GM12878 (cell line): Measurements from ENCODE around the gene EXOC3L4. TPM values are rescaled to one million over a fixed set of nuclear protein-coding genes. Genes with fewer than 3 reads are reported as not detected.

Source experiments
- ATAC-seq: fragments of 200-7000 bp; cut with Tn5 transposase; 3 replicates; pipeline ENCODE4 v1.9.1; 2020; ENCODE audit warnings: mild to moderate bottlenecking, moderate library complexity
- BruUV-seq: library from RNA; stranded (reverse); fragments of 400-500 nt; replicated peaks from 2 replicates; lab custom pipeline; 2021; lab: Mats Ljungman, UMichigan
- CTCF ChIA-PET: fragments of 300-600 bp; sonication (Branson Sonifier 250); formaldehyde crosslinking; extraction: SDS; loops from one replicate; lab custom pipeline; 2021; ENCODE audit warnings: inconsistent platforms; lab: Yijun Ruan, JAX
- POLR2A ChIA-PET: fragments of 350-600 bp; formaldehyde crosslinking; extraction: SDS; loops from one replicate; lab custom pipeline; 2021; ENCODE audit warnings: inconsistent platforms; lab: Charles Lee
- RAD21 ChIA-PET: fragments of 300-600 bp; sonication (Branson Sonifier 250); formaldehyde crosslinking; loops from one replicate; lab custom pipeline; 2023; ENCODE audit warnings: antibody characterized with exemption; ENCODE audit not compliant: unreplicated experiment; lab: Charles Lee
- SMC1A ChIA-PET: fragments of 300-600 bp; sonication (Branson Sonifier 250); formaldehyde crosslinking; loops from one replicate; lab custom pipeline; 2023; ENCODE audit not compliant: unreplicated experiment, uncharacterized antibody; lab: Charles Lee
- DNase-seq: peaks from one replicate; pipeline ENCODE4 v3.0.0-alpha.2; 2011; ENCODE audit warnings: low read depth, low spot score
- FAIRE-seq: peaks from 3 replicates; lab custom pipeline; 2011; peaks lifted over from hg19 to GRCh38; lab: Jason Lieb, UNC
- H2AFZ ChIP-seq: 2 replicates; pipeline ENCODE4 v1.6.0; 2011; ENCODE audit warnings: low read depth, low read length, control low read depth; ENCODE audit not compliant: control insufficient read depth
- H3K27ac ChIP-seq: 2 replicates; pipeline ENCODE4 v1.5.1; 2011; ENCODE audit warnings: control low read depth; ENCODE audit not compliant: control insufficient read depth, insufficient read depth
- H3K27me3 ChIP-seq, 2 experiments: replicated peaks in 1 of 2; 2 replicates each; pipeline versions ENCODE4 v1.6.0 to v1.6.1; 2011; ENCODE audit warnings: low read length in 1 of 2; ENCODE audit not compliant: control insufficient read depth in 2 of 2, insufficient read depth in 2 of 2
- H3K36me3 ChIP-seq, 2 experiments: 2 replicates each; pipeline ENCODE4 v1.5.1; 2011; ENCODE audit warnings: low read length in 1 of 2; ENCODE audit not compliant: control insufficient read depth in 2 of 2, insufficient read depth in 2 of 2
- H3K4me1 ChIP-seq: 2 replicates; pipeline ENCODE4 v1.6.1; 2011; ENCODE audit warnings: mild to moderate bottlenecking, low read length, moderate library complexity, mixed read lengths; ENCODE audit not compliant: control insufficient read depth, insufficient read depth
- H3K4me2 ChIP-seq: 2 replicates; pipeline ENCODE4 v1.6.0; 2011; ENCODE audit warnings: control low read depth; ENCODE audit not compliant: control insufficient read depth, insufficient read depth
- H3K4me3 ChIP-seq: fragments of 200-600 bp; sonication (generic); 2 replicates; pipeline ENCODE4 v1.5.1; 2016
- H3K79me2 ChIP-seq: 2 replicates; pipeline ENCODE4 v1.6.0; 2011; ENCODE audit warnings: low read length; ENCODE audit not compliant: control insufficient read depth, insufficient read depth
- H3K9ac ChIP-seq: 2 replicates; pipeline ENCODE4 v1.8.0; 2011; ENCODE audit warnings: low read length, control low read depth, mixed read lengths; ENCODE audit not compliant: control insufficient read depth, insufficient read depth
- H3K9me3 ChIP-seq: replicated peaks from 3 replicates; pipeline ENCODE4 v1.5.1; 2011; ENCODE audit warnings: mild to moderate bottlenecking, low read length; ENCODE audit not compliant: control insufficient read depth, insufficient read depth
- H4K20me1 ChIP-seq: 2 replicates; pipeline ENCODE4 v1.6.0; 2011; ENCODE audit not compliant: control insufficient read depth, insufficient read depth
- CBX5 ChIP-seq: sonication (generic); IDR thresholded peaks from 2 replicates; pipeline ENCODE4 v1.6.1; 2016; ENCODE audit warnings: low read depth, moderate library complexity, mild to moderate bottlenecking, inconsistent platforms
- FOS ChIP-seq: IDR thresholded peaks from 3 replicates; pipeline ENCODE4 v1.6.1; 2011; ENCODE audit warnings: borderline replicate concordance; ENCODE audit not compliant: insufficient read length; ENCODE audit errors: extremely low read depth
- HDAC6 ChIP-seq: fragments of 200-600 bp; sonication (generic); IDR thresholded peaks from one replicate; pipeline ENCODE4 v1.8.0; 2017; ENCODE audit warnings: antibody characterized with exemption; ENCODE audit not compliant: unreplicated experiment
- HDGF ChIP-seq: fragments of 450-650 bp; IDR thresholded peaks from 2 replicates; pipeline ENCODE4 v1.6.1; 2016; ENCODE audit warnings: antibody characterized with exemption
- JUND ChIP-seq: IDR thresholded peaks from 2 replicates; pipeline ENCODE4 v1.6.1; 2012; ENCODE audit warnings: low read depth, mild to moderate bottlenecking, low read length, improper control_type of control experiment, moderate library complexity
- KDM1A ChIP-seq: fragments of 200-600 bp; sonication (generic); IDR thresholded peaks from 2 replicates; pipeline ENCODE4 v1.6.1; 2016; ENCODE audit warnings: borderline replicate concordance
- NFYB ChIP-seq: IDR thresholded peaks from 2 replicates; pipeline ENCODE4 v1.6.1; 2011; ENCODE audit warnings: low read depth, mild to moderate bottlenecking, low read length, improper control_type of control experiment, moderate library complexity; ENCODE audit not compliant: insufficient read depth
- POLR2AphosphoS2 ChIP-seq: IDR thresholded peaks from 2 replicates; pipeline ENCODE4 v1.6.1; 2011; ENCODE audit warnings: low read depth, mild to moderate bottlenecking, low read length, improper control_type of control experiment, moderate library complexity
- RBBP5 ChIP-seq: fragments of 200-600 bp; sonication (generic); conservative IDR thresholded peaks from 2 replicates; pipeline ENCODE4 v1.6.1; 2016
- SREBF2 ChIP-seq: IDR thresholded peaks from 2 replicates; pipeline ENCODE4 v1.6.1; 2012; ENCODE audit warnings: mild to moderate bottlenecking, low read length
- WGBS: methylation state at CpG from one replicate; pipeline ENCODE4 v1.1.6; 2016; ENCODE audit warnings: low lambda C conversion rate; ENCODE audit not compliant: insufficient replicate concordance, insufficient coverage; ENCODE audit errors: missing lambda C conversion rate; 5-methylcytosine and 5-hydroxymethylcytosine counted together
- in situ Hi-C: fragments of 300-500 bp; cut with MboI; formaldehyde crosslinking; loops from 9 replicates; pipeline ENCODE4 v1.14.3; 2018; ENCODE audit warnings: mixed read lengths
- intact Hi-C: fragments of 100-400 bp; cut with micrococcal nuclease; formaldehyde crosslinking; loops from one replicate; pipeline ENCODE4 v1.14.2; 2022; ENCODE audit not compliant: unreplicated experiment
- polyA plus RNA-seq, 11 experiments: library from polyadenylated mRNA; depleted of rRNA in 4 of 11; unstranded in 6 of 11; stranded (reverse) in 5 of 11; fragments of >200 nt; fragmentation: Nextera tagmentation in 4 of 11; fragmentation: Illumina TruSeq in 1 of 11; extraction: Ambion mirVana in 4 of 11; extraction: Trizol in 1 of 11; gene quantifications; 1 replicate in 1 of 11; 2 replicates in 10 of 11; pipeline versions ENCODE4 v1.2.1 to v1.2.3, GENCODE V29; 2011 to 2016; ENCODE audit warnings: inconsistent platforms in 2 of 11, missing spikeins in 2 of 11, low read depth in 1 of 11
- total RNA-seq, 4 experiments: library from RNA; depleted of rRNA in 3 of 4; stranded (reverse); fragments of >200 nt in 3 of 4; fragmentation: Illumina TruSeq in 1 of 4; extraction: Trizol in 1 of 4; gene quantifications; 2 replicates each; pipeline versions ENCODE4 v1.2.1 to v1.2.3, GENCODE V29; 2013 to 2021
- TF ChIP-seq, protein P1 (sequence below): fragments of 450-650 bp; IDR thresholded peaks from 2 replicates; pipeline ENCODE4 v1.6.1; 2014; ENCODE audit warnings: mild to moderate bottlenecking
- TF ChIP-seq, protein P2 (sequence below): IDR thresholded peaks from 2 replicates; pipeline ENCODE4 v1.6.1; 2012; ENCODE audit warnings: low read depth, low read length, improper control_type of control experiment
- TF ChIP-seq, protein P3 (sequence below), 3 experiments: IDR thresholded peaks in 2 of 3; conservative IDR thresholded peaks in 1 of 3; 2 replicates each; pipeline ENCODE4 v1.5.1; 2011; ENCODE audit warnings: low read depth in 3 of 3, low read length in 3 of 3, mild to moderate bottlenecking in 3 of 3, control low read depth in 2 of 3, moderate library complexity in 2 of 3, inconsistent platforms in 1 of 3, mixed read lengths in 1 of 3; ENCODE audit not compliant: control insufficient read depth in 2 of 3, insufficient read depth in 1 of 3; ENCODE audit errors: extremely low read depth in 1 of 3
- TF ChIP-seq, protein P4 (sequence below): fragments of 450-650 bp; formaldehyde crosslinking; IDR thresholded peaks from 2 replicates; pipeline ENCODE4 v1.4.0; 2020; ENCODE audit warnings: mild to moderate bottlenecking, moderate library complexity

The EXOC3L4 gene
- total and polyA plus RNA-seq, 10 of the 15 experiments (the other 5 are each of a cell fraction or from before 2014, with no cell fraction given) = not detected

DNA sequence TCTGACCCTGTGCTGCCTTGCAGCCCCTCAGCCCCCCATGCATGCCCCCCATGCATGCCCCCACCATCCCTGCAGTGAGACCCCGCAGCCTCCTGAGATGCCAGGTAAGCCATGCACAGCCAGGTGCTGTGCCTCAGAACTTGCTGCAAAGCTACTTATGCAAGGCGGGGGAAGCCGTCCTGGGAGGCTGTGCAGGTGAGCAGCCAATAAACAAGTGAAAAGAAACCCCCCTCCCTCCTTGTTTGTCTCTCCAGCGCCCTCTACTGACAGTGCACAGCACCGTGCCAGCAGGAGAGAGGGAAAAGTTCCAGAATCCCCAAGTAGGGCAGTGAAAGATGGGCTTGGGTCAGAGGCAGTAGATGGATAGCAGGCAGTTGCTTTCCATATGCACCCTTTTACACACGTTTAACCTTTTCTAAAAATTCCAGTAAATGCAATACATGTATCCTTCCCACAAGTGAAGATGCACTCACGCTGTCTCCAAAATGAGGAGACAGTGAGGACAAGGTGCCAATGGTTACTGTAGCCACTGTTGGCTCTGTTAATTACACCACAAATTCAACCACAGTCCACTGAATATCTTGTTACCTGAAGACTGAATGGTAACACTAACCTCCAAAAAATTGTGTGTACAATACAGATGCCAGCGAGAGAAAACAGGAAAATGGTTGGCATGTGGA is 46.7 kb downstream of the EXOC3L4 start (continued):
- TF ChIP-seq, protein P1, sequence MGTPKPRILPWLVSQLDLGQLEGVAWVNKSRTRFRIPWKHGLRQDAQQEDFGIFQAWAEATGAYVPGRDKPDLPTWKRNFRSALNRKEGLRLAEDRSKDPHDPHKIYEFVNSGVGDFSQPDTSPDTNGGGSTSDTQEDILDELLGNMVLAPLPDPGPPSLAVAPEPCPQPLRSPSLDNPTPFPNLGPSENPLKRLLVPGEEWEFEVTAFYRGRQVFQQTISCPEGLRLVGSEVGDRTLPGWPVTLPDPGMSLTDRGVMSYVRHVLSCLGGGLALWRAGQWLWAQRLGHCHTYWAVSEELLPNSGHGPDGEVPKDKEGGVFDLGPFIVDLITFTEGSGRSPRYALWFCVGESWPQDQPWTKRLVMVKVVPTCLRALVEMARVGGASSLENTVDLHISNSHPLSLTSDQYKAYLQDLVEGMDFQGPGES = no peak
- TF ChIP-seq NFYB (no peak), POLR2AphosphoS2 (no peak), RBBP5 (no peak), SREBF2 (no peak), CBX5 (no peak), HDAC6 (no peak), KDM1A (no peak), HDGF (no peak)
- TF ChIP-seq, protein P2, sequence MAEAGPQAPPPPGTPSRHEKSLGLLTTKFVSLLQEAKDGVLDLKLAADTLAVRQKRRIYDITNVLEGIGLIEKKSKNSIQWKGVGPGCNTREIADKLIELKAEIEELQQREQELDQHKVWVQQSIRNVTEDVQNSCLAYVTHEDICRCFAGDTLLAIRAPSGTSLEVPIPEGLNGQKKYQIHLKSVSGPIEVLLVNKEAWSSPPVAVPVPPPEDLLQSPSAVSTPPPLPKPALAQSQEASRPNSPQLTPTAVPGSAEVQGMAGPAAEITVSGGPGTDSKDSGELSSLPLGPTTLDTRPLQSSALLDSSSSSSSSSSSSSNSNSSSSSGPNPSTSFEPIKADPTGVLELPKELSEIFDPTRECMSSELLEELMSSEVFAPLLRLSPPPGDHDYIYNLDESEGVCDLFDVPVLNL = 0 out of 2 replicates have a peak, but pooled peaks have one; percentile 19
- TF ChIP-seq, all 136 proteins: peak for 12

DNA sequence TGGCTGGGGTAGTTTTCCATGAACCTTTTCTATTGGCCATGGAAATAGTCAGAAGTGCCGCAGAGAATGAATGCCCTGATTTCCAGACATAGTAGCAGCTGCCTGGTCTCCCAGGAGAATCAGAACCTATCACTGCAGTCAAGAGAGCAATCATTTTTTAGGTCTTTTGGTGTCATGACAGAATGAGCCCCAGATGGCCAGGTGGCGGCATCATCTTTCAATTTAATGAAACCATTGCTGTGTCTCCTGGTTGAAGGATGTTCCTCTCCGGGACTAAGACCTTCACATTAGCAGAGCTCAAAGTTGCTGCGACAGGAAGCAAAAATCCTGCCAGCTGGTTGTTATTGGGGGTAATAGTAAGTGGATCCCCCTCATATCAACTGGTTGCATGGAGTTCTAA is 47.5 kb downstream of the EXOC3L4 start:
- Histone ChIP-seq H3K36me3 (no peaks in the 10 kb centered on the region), H4K20me1 (no peaks in the 10 kb centered on the region), H3K79me2 (no peaks in the 10 kb centered on the region), H3K4me3 (no peak overlapping the region), H3K9ac (no peak overlapping the region), H3K4me1 (peaks cover 16% of the 10 kb centered on the region), H3K27me3 (no peaks in the 10 kb centered on the region), H3K27ac (no peak overlapping the region), H2AFZ (no peak overlapping the region), H3K4me2 (no peak overlapping the region), H3K9me3 (no peaks in the 10 kb centered on the region)
- intact Hi-C loops = loop anchor here (5.0 kb wide), 1 partner anchor 45 kb away; no protein-coding TSS in a partner anchor
- WGBS = 76% methylated on average over 4 of the region's 4 CpGs
- DNase-seq = no peak
- CTCF ChIA-PET = interaction anchor here (0.7 to 8.6 kb wide), 15 partner anchors 10 to 150 kb away, joined by 3 to 176 read pairs (median 6); partner anchors contain the start of gene TNFAIP2
- in situ Hi-C loops = no loop called here
- RAD21 ChIA-PET = interaction anchor here (1.0 to 5.3 kb wide), 7 partner anchors 26 to 150 kb away, joined by 5 to 120 read pairs (median 7); no protein-coding TSS in a partner anchor
- no peak for FAIRE-seq
- POLR2A ChIA-PET = interaction anchor here (0.6 to 2.0 kb wide), 4 partner anchors 12 to 258 kb away, joined by 3 to 7 read pairs (median 4); no protein-coding TSS in a partner anchor
- BruUV-seq = no TSS peak
- no peak for ATAC-seq
- SMC1A ChIA-PET = interaction anchor here (0.8 to 3.9 kb wide), 12 partner anchors 17 to 249 kb away, joined by 3 to 60 read pairs (median 4); no protein-coding TSS in a partner anchor
- TF ChIP-seq, protein P3, sequence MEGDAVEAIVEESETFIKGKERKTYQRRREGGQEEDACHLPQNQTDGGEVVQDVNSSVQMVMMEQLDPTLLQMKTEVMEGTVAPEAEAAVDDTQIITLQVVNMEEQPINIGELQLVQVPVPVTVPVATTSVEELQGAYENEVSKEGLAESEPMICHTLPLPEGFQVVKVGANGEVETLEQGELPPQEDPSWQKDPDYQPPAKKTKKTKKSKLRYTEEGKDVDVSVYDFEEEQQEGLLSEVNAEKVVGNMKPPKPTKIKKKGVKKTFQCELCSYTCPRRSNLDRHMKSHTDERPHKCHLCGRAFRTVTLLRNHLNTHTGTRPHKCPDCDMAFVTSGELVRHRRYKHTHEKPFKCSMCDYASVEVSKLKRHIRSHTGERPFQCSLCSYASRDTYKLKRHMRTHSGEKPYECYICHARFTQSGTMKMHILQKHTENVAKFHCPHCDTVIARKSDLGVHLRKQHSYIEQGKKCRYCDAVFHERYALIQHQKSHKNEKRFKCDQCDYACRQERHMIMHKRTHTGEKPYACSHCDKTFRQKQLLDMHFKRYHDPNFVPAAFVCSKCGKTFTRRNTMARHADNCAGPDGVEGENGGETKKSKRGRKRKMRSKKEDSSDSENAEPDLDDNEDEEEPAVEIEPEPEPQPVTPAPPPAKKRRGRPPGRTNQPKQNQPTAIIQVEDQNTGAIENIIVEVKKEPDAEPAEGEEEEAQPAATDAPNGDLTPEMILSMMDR (IDR thresholded peaks at IDR 0.05 in 2 of 3, conservative IDR thresholded peaks at IDR 0.05 in 1 of 3; ENCODE audit: control insufficient read depth in 2 of 3, extremely low read depth in 1 of 3, insufficient read depth in 1 of 3, low read depth in 3 of 3, low read length in 3 of 3) = 0 out of 6 replicates have a peak, but pooled peaks of 1 of the 3 experiments have one; percentile 9
- TF ChIP-seq FOS = no peak
- TF ChIP-seq, protein P4, sequence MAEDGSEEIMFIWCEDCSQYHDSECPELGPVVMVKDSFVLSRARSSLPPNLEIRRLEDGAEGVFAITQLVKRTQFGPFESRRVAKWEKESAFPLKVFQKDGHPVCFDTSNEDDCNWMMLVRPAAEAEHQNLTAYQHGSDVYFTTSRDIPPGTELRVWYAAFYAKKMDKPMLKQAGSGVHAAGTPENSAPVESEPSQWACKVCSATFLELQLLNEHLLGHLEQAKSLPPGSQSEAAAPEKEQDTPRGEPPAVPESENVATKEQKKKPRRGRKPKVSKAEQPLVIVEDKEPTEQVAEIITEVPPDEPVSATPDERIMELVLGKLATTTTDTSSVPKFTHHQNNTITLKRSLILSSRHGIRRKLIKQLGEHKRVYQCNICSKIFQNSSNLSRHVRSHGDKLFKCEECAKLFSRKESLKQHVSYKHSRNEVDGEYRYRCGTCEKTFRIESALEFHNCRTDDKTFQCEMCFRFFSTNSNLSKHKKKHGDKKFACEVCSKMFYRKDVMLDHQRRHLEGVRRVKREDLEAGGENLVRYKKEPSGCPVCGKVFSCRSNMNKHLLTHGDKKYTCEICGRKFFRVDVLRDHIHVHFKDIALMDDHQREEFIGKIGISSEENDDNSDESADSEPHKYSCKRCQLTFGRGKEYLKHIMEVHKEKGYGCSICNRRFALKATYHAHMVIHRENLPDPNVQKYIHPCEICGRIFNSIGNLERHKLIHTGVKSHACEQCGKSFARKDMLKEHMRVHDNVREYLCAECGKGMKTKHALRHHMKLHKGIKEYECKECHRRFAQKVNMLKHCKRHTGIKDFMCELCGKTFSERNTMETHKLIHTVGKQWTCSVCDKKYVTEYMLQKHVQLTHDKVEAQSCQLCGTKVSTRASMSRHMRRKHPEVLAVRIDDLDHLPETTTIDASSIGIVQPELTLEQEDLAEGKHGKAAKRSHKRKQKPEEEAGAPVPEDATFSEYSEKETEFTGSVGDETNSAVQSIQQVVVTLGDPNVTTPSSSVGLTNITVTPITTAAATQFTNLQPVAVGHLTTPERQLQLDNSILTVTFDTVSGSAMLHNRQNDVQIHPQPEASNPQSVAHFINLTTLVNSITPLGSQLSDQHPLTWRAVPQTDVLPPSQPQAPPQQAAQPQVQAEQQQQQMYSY (CRISPR knock-in tag) = no peak
- TF ChIP-seq JUND = no peak
